Muscle of back (tissue), 13 donors: ENCODE data around the gene WIPF2. TPM values are rescaled to one million over a fixed set of nuclear protein-coding genes. Genes with fewer than 3 reads are reported as not detected.

Source experiments
- DNase-seq, 3 donors: peaks; one replicate each; pipeline versions ENCODE4 v3.0.0 to v3.0.0-alpha.2; 2013
- long read RNA-seq, 9 donors: transcript quantifications; one replicate each; lab custom pipeline, GENCODE V29; 2026
- polyA plus RNA-seq, 10 donors: library from polyadenylated mRNA; unstranded; fragments of 120-200 nt; gene quantifications; one replicate each; pipeline ENCODE4 v1.2.1, GENCODE V29; 2013; ENCODE audit not compliant: insufficient read length in 10 of 10

Gene WIPF2
- 10 to 100 TPM; 13.5 to 19.0 (median 15.6) TPM for polyA plus RNA-seq
- long read RNA-seq, donor 1, partial matches to known transcripts: 0 of 2 reads
- long read RNA-seq, donor 1, other reads (novel, unspliced or antisense): 0 of 2 reads
- long read RNA-seq, donor 2, partial matches to known transcripts: 0 of 1 reads
- long read RNA-seq, donor 2, other reads (novel, unspliced or antisense): 0 of 1 reads
- long read RNA-seq, donor 3: 0 reads
- long read RNA-seq, donor 4, full-length matches to known transcripts: 4 of 4 reads
- long read RNA-seq, donor 4, partial matches to known transcripts: 0 of 4 reads
- long read RNA-seq, donor 4, other reads (novel, unspliced or antisense): 0 of 4 reads
- long read RNA-seq, donor 5, transcript WIPF2-205 (3 exons, 554 nt): major isoform, 8 of 25 reads
- long read RNA-seq, donor 5, partial matches to known transcripts: 17 of 25 reads
- long read RNA-seq, donor 5, other reads (novel, unspliced or antisense): 0 of 25 reads
- long read RNA-seq, donor 6, partial matches to known transcripts: 0 of 1 reads
- long read RNA-seq, donor 6, other reads (novel, unspliced or antisense): 0 of 1 reads
- long read RNA-seq, donor 7, full-length matches to known transcripts: 5 of 5 reads
- long read RNA-seq, donor 7, partial matches to known transcripts: 0 of 5 reads
- long read RNA-seq, donor 7, other reads (novel, unspliced or antisense): 0 of 5 reads
- long read RNA-seq, donor 8: 0 reads
- long read RNA-seq, donor 9: 0 reads

GRCh38 chr17:40218740-40219593, at the start of gene WIPF2:
WIPF2 (plus strand) TSS chr17:40219304; CDS start chr17:40256460, 37,156 bp downstream.
- DNase-seq: peak; percentile 97 to 99 (median 98)

- no peak for DNase-seq
Observed at GRCh38 chr17:40170325-40170724, 48.8 kb upstream of the WIPF2 start.

- no peak for DNase-seq
Observed at GRCh38 chr17:40171750-40172149, 47.4 kb upstream of the WIPF2 start.

- DNase-seq: no peak
Observed at GRCh38 chr17:40173091-40173777, 45.9 kb upstream of the WIPF2 start.

- no peak for DNase-seq
Observed at GRCh38 chr17:40173778-40174135, 45.3 kb upstream of the WIPF2 start.

GRCh38 chr17:40174514-40174913, 44.6 kb upstream of the WIPF2 start:
- DNase-seq: no peak

GRCh38 chr17:40175928-40176753, 43.0 kb upstream of the WIPF2 start:
- DNase-seq: no peak

- DNase-seq: no peak
Observed at GRCh38 chr17:40176754-40177110, 42.4 kb upstream of the WIPF2 start.

GRCh38 chr17:40177275-40177874, 41.7 kb upstream of the WIPF2 start, which contains the start of gene RAPGEFL1:
RAPGEFL1 (plus strand) TSS chr17:40177470; CDS start chr17:40177862, 392 bp downstream.
- peak in 2 of 3 donors; percentile 67 to 84 for DNase-seq

GRCh38 chr17:40178021-40178601, 41.0 kb upstream of the WIPF2 start:
- no peak for DNase-seq

- no peak for DNase-seq
Observed at GRCh38 chr17:40178660-40179059, 40.4 kb upstream of the WIPF2 start.

- no peak for DNase-seq
Observed at GRCh38 chr17:40179923-40180659, 39.0 kb upstream of the WIPF2 start.

- no peak for DNase-seq
Observed at GRCh38 chr17:40180694-40181093, 38.4 kb upstream of the WIPF2 start.

GRCh38 chr17:40181205-40181604, 37.9 kb upstream of the WIPF2 start:
- DNase-seq: no peak

- DNase-seq: no peak
Observed at GRCh38 chr17:40182606-40183005, 36.5 kb upstream of the WIPF2 start.

- DNase-seq: no peak
Observed at GRCh38 chr17:40187238-40187637, 31.9 kb upstream of the WIPF2 start.

GRCh38 chr17:40188694-40189093, 30.4 kb upstream of the WIPF2 start:
- DNase-seq: no peak

- no peak for DNase-seq
Observed at GRCh38 chr17:40190197-40191021, 28.7 kb upstream of the WIPF2 start.
